SK-N-SH (cell line): Measurements from ENCODE around the gene OR13C3.

Experiments
- EP300 ChIP-seq, 2 experiments: IDR thresholded peaks; 2 replicates each; pipeline versions ENCODE4 v1.4.0 to v1.6.1; 2012; ENCODE audit warnings: borderline replicate concordance in 1 of 2, low read depth in 1 of 2, low read length in 1 of 2
- GABPA ChIP-seq: IDR thresholded peaks from 2 replicates; pipeline ENCODE4 v1.4.0; 2012; ENCODE audit warnings: low read depth, mild to moderate bottlenecking
- JUND ChIP-seq: IDR thresholded peaks from 2 replicates; pipeline ENCODE4 v1.4.0; 2012
- MXI1 ChIP-seq: IDR thresholded peaks from 2 replicates; pipeline ENCODE4 v1.6.1; 2012; ENCODE audit warnings: mild to moderate bottlenecking, low read depth, low read length, improper control_type of control experiment
- POLR2AphosphoS5 ChIP-seq: IDR thresholded peaks from 2 replicates; pipeline ENCODE4 v1.6.1; 2012; ENCODE audit warnings: low read depth, low read length
- RCOR1 ChIP-seq: fragments of 150-350 bp; IDR thresholded peaks from 2 replicates; pipeline ENCODE4 v1.6.1; 2017; ENCODE audit warnings: antibody characterized with exemption, low read length
- RFX5 ChIP-seq: IDR thresholded peaks from 2 replicates; pipeline ENCODE4 v1.6.1; 2012; ENCODE audit warnings: mild to moderate bottlenecking, improper control_type of control experiment, low read length
- RXRA ChIP-seq: IDR thresholded peaks from 2 replicates; pipeline ENCODE4 v1.4.0; 2012; ENCODE audit warnings: low read depth, mild to moderate bottlenecking, borderline replicate concordance
- TAF1 ChIP-seq: IDR thresholded peaks from 2 replicates; pipeline ENCODE4 v1.6.1; 2012; ENCODE audit warnings: low read depth, mild to moderate bottlenecking, low read length, moderate library complexity, borderline replicate concordance
- TF ChIP-seq, protein P1 (sequence below): IDR thresholded peaks from 2 replicates; pipeline ENCODE4 v1.4.0; 2012; ENCODE audit warnings: low read depth
- TF ChIP-seq, protein P2 (sequence below): fragments of 200-600 bp; sonication (generic); IDR thresholded peaks from 2 replicates; pipeline ENCODE4 v1.6.1; 2017; ENCODE audit warnings: antibody characterized with exemption, mild to moderate bottlenecking, moderate library complexity
- TF ChIP-seq, protein P3 (sequence below): IDR thresholded peaks from 2 replicates; pipeline ENCODE4 v1.6.1; 2012; ENCODE audit warnings: mild to moderate bottlenecking, low read depth, low read length, moderate library complexity

DNA sequence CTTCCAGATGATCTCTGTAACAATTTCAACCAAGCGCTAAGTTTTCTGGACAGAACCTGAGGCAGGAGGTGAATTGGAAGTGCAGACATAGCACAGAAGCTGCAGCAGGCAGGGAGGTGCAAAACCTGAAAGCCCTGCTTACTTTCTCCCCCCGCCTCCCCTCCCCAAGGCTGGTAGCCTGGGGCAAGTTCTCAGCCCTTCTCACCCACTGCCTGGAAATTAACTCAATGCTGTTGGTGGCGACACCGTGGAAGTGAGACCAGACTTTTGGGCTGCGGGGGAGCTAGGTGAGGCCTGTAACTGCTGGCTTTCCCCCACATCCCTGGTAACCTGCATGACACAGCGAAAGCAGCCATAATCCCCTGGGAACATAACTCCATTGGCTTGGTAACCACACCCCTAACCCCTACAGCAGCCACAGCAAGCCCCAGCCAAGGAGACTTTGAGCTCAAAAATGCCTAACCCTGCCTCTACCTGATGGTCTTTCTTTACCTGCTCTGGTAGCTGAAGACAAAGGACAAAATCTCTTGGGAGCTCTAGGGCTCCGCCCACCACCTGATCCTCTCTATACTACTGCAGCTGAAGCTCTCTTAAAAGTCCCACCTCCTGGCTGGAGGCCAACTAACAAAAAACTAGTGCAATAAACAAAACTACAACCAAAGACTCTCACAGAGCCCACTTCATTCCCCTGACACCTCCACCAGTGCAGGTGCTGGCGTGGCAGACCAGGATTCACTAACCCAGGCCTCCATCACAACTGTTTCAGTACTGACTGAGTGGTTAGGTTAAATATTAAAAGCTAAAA is 20.4 kb upstream of the OR13C3 start:
- TF ChIP-seq, protein P1, sequence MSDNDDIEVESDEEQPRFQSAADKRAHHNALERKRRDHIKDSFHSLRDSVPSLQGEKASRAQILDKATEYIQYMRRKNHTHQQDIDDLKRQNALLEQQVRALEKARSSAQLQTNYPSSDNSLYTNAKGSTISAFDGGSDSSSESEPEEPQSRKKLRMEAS: no peak
- TF ChIP-seq, protein P2, sequence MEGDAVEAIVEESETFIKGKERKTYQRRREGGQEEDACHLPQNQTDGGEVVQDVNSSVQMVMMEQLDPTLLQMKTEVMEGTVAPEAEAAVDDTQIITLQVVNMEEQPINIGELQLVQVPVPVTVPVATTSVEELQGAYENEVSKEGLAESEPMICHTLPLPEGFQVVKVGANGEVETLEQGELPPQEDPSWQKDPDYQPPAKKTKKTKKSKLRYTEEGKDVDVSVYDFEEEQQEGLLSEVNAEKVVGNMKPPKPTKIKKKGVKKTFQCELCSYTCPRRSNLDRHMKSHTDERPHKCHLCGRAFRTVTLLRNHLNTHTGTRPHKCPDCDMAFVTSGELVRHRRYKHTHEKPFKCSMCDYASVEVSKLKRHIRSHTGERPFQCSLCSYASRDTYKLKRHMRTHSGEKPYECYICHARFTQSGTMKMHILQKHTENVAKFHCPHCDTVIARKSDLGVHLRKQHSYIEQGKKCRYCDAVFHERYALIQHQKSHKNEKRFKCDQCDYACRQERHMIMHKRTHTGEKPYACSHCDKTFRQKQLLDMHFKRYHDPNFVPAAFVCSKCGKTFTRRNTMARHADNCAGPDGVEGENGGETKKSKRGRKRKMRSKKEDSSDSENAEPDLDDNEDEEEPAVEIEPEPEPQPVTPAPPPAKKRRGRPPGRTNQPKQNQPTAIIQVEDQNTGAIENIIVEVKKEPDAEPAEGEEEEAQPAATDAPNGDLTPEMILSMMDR: no peak
- TF ChIP-seq POLR2AphosphoS5: no peak
- TF ChIP-seq EP300 (IDR thresholded peaks at IDR 0.05; ENCODE audit: borderline replicate concordance in 1 of 2, low read depth in 1 of 2, low read length in 1 of 2): no peak
- TF ChIP-seq, protein P3, sequence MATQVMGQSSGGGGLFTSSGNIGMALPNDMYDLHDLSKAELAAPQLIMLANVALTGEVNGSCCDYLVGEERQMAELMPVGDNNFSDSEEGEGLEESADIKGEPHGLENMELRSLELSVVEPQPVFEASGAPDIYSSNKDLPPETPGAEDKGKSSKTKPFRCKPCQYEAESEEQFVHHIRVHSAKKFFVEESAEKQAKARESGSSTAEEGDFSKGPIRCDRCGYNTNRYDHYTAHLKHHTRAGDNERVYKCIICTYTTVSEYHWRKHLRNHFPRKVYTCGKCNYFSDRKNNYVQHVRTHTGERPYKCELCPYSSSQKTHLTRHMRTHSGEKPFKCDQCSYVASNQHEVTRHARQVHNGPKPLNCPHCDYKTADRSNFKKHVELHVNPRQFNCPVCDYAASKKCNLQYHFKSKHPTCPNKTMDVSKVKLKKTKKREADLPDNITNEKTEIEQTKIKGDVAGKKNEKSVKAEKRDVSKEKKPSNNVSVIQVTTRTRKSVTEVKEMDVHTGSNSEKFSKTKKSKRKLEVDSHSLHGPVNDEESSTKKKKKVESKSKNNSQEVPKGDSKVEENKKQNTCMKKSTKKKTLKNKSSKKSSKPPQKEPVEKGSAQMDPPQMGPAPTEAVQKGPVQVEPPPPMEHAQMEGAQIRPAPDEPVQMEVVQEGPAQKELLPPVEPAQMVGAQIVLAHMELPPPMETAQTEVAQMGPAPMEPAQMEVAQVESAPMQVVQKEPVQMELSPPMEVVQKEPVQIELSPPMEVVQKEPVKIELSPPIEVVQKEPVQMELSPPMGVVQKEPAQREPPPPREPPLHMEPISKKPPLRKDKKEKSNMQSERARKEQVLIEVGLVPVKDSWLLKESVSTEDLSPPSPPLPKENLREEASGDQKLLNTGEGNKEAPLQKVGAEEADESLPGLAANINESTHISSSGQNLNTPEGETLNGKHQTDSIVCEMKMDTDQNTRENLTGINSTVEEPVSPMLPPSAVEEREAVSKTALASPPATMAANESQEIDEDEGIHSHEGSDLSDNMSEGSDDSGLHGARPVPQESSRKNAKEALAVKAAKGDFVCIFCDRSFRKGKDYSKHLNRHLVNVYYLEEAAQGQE: no peak
- no peak for TF ChIP-seq JUND
- no peak for TF ChIP-seq RXRA
- TF ChIP-seq TAF1: no peak
- no peak for TF ChIP-seq RFX5
- TF ChIP-seq MXI1: no peak
- no peak for TF ChIP-seq RCOR1
- TF ChIP-seq GABPA: no peak
